GM19023 (cell line): ENCODE measurements around the gene NAA60.
"Not testable (repeated sequence)": the region's sequence is repeated elsewhere in the genome, so short reads cannot be mapped to it uniquely, and the experiment has no call there.

Experiments used
- ATAC-seq: cut with Tn5 transposase; IDR thresholded peaks from one replicate; pipeline ENCODE4 v1.9.1; 2021; ENCODE audit warnings: mild to moderate bottlenecking, moderate library complexity; ENCODE audit not compliant: unreplicated experiment

The NAA60 gene

DNA sequence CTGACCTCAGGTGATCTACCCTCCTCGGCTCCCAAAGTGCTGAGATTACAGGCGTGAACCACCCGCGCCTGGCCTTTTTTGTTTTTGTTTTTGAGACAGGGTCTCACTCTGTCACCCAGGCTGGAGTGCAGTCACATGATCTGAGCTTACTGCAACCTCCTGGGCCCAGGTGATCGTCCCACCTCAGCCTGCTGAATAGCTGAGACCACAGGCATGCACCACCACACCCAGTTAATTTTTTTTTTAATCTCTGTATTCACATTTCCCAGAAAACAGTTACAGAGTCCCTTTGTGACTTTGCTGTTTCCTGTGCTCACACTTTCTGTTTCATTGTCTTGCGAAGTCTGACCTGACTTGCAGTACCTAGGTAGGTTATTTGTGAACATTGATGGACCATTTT, 60.0 kb downstream of the NAA60 start:
- no peak for ATAC-seq

DNA sequence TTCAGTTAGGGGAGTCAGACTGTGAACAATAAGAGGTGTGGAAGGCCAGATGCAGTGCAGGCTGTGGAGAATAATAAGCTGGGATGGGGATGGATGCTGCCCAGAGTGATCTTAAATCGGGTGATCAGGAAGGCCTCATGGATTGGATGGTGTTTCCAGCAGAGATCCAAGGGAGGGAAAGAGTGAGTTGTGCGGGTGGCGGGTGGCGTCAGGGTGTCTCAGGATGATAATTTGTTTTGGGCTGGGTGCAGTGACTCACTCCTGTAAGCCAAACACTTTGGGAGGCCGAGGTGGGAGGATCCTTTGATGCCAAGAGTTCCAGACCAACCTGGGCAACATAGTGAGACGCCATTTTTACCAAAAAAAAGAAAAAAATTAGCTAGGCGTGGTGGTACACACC, 65.3 kb downstream of the NAA60 start:
- ATAC-seq: no peak

DNA sequence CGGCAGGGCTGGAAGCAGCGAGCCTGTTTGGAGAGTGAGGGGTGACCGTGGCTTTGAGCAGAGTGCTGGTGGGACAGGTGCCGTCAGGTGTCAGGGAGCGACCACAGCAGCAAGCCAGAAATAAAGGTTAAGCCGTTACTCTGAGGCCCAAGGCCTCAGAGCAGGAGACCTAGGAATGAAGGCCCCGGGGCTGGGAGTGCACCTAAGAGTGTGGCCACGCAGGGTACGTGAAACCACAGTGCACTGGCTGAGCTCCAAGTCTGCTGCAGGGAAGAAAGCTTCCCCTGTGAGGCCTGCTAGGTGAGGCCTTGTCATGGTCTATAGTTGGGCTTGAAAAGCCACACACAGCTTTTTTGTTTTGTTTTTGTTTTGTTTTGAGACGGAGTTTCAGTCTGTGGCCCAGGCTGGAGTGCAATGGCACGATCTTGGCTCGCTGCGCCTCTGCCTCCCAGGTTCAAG, 66.0 kb downstream of the NAA60 start:
- ATAC-seq: no peak

DNA sequence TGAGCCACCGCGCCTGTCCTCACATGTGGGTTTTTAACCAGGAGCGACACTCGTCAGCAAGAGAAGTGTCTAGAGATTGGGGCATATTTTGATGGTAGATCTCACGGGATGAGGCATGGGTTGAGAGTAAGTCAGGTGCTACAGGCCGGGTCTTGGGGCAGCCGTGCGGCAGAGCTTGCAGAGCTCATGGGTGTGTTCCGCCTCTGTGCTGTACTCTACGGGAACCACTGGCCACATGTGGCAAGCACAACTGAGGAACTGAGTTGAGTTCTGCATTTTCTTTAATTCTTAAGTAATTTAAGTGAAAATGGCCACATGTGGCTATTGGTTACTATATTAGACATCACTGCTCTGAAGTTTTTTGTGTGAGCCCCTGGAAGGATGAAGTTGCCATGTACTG, 66.9 kb downstream of the NAA60 start:
- ATAC-seq: no peak

DNA sequence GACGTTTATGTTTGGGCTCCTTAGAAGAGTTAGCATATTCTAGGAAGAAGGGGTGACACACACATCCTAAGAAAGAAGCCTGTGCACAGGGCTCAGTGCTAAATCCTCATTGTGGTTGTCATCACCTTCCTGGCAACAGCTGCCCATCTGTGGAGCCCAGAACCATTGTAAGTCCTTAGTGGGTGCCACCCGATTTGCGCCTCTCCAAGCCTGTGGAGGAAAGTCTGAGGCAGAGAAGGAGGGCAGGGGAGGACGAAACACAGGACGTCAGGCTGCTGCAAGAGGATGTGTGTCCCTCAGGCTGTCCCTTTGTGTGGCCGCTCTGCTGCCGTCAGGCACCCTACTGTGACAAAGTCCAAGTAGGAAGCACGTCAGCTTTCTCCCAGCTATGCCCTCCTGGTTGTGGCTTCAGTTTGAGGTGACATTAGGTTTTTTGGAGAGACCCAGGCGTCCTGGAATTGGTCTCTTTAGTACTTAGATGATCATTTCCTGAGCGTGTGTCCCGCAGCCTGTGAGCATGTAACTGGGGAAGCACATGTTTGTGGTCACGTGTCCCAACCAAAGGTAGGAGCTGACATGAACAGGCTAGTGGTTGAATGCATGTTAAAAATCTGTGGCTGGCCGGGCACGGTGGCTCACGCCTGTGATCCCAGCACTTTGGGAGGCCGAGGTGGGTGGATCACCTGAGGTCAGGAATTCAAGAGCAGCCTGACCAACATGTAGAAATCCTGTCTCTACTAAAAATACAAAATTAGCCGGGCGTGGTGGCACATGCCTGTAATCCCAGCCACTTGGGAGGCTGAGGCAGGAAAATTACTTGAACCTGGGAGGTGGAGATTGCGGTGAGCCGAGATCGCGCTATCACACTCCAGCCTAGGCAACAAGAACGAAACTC, 68.1 kb downstream of the NAA60 start:
- ATAC-seq: no peak

DNA sequence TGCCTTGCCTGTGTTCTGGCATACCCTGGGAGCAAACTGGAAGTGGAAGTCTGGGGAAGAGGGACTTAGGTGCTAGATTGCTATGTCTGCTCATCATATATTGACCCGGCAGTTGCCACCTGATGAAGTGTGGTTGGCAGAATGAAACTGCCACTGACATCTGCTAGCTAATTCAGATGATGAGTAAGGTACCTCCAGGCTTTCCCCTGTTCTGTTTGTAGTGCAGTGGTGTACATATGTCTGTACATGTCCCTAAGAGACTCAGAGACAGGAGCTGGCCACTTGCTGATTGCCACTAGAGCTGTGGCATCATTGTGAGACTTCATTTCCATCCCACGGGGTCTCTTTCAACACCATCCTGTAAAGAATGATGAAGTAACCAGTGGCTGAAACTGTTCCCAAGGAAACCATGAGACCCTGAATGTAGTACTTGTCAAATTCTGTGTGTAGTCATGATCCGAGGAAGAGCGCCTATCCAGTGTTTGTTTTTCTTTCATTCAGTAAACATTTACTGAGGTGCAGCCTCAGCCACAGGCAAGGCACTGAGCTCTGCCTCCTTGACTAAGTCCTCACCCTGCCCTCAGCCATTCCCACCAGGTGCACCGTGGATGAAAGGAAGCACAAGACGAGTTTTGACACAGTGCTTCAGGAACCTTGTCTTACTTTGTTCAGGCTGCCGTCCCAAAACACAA, 70.6 kb downstream of the NAA60 start:
- ATAC-seq: no peak

DNA sequence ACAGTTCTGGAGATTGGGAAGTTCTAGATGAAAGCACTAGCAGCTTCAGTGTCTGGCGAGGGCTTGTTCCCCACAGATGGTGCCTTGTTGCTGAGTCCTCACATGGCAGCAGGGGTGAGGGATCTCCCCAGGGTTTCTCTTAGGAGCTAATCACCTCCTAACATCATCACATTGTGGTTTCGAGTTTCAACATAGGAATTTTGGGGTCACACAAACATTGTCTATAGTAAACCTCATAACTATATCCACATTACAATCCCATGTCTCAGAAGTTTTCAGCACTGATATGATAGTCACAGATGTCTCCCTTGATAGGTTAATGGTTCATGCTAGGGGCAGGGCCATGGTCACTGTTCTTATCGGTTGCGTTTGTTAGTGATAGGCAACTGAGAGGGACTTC, 71.1 kb downstream of the NAA60 start:
- ATAC-seq: no peak

DNA sequence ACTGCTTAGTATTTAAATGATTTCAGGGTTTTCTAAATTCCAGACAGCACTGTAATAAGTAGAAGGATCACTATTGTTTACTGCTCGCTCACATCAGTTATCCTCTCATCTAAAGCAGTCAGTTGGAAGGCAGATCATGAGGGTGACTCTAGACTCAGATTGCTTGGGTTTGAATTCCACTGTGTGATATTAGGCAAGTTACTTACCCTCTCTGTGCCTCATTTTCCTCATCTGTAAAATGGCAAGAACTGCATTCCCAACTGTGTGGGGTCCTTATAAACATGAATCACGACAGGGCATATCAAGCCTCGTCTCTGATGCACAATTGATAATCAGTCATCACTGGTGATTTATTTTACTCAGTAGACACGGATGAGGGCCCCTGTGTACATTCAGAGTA, 72.4 kb downstream of the NAA60 start:
- no peak for ATAC-seq

DNA sequence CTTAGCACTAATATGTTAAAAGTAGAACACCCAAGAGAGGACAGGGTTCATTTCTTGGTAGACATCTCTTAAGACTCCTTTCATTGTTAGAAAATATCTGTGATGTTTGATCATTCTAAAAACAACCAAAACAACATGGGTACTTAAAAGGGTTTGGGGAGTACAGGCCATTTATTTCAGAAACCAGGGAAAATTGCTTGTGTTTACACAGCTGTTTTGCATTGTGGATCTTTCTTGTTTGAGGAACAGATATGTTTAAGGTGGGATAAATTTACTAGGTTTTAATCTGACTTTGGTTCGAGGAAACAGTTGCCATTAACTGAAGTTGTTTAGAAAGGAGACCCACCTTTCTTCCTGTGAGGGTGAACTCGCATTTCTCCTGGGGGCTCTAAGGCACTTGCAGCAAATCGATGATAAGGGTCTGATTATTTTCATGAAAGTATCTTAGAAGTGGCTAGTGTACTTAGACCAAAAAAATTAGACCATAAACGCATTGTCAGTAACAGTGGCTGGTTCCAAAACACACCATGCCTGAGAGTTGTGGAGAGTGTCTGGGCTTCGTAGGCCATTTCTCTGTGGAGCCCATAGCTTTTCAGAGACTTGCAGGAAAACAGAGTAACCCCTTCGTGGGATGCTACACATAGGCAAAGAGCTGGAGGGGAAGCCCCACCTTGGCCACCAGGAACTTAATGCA, 75.0 kb downstream of the NAA60 start:
- no peak for ATAC-seq

DNA sequence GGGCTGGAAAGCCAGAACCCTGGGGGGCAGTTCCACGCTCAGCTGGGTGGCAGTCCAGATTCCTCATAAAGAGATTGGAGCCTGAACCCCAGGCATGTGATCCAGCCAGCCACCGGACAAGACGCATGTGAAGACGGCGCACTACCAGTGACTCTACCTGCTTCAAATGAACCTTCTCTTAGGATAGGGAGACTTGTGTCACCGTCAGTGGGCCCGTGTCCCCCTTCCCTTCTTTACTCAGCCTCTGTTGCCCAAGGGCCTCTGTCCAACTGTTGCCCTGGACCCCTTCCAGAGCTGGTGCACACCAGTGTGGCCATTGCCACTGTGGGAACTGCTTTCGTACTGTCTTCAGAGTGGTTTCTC, 75.5 kb downstream of the NAA60 start:
- ATAC-seq: no peak

DNA sequence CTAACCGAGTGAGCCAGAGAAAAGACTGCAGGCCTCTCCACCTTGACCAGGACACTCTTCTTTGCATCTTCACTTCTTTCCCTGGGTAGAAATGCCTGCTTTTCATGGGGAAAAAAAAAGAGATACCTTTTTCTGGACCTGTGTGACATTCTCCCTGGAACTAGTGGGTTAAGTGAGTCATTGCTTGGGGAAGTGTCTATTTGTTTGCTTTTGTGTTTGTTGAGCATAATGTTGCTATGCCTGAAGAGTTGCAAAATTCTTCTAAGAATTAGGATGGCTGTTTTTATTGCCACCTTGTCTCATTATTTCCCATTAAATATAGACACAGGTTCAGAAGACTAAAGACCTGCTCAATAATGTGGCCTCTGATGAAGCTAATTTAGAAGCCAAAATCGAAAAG, 76.1 kb downstream of the NAA60 start:
- no peak for ATAC-seq

DNA sequence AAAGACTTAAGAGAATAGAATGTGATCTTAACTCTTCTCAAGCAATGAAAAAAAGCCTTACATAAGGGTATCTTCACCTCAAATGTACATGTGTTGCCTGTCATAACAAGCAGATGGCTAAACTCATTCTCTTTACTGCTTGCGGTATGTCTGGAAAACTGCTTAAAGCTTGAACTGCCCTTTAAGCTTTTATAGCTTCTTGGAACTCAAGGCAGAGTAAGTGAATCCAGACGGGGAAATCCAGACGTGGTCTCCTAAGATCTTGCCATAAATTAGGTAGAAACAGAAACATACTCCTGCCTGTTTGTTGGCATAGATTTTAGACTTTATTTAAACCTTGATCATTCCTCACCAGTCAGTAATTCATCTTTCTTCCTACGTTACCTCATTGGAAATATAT, 76.9 kb downstream of the NAA60 start:
- no peak for ATAC-seq

DNA sequence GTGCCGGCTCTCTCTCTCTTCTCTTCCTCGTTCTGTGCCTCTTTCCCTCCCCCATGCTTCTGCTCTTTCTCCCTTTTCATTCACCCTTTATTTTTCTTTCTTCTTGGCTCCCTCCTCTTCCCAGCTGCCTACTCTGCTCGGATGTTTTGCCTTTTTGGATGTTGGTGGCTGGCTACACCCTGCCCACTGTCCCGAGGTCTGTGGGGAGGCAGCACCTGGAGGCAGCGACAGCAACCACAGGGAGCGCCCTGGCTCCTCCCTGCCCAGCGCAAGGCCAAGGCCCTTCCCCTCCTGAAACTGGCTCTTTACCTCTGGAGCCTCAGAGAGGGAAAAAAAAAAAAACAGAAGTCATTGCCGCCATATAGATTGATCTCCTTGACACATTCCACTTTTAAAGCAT, 77.4 kb downstream of the NAA60 start:
- no peak for ATAC-seq

DNA sequence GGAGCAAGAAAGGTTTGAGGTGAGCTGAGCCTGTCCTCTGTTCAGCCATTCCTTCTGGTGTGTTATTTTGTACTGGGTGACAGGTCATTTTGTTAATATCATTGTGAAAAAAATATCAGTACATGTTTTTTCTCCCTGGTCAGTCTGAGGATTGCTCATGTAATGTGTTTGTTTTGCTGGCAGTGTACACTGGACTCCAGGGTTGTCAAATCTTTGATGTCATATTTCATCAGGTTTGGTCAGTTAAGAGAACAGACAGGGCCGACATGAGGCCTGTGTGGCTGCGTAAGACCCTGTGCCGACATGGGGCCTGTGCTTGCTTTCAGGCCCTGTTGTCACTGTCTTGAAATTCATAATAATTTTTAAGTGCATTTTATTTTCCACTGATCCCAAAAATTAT, 79.8 kb downstream of the NAA60 start:
- no peak for ATAC-seq

DNA sequence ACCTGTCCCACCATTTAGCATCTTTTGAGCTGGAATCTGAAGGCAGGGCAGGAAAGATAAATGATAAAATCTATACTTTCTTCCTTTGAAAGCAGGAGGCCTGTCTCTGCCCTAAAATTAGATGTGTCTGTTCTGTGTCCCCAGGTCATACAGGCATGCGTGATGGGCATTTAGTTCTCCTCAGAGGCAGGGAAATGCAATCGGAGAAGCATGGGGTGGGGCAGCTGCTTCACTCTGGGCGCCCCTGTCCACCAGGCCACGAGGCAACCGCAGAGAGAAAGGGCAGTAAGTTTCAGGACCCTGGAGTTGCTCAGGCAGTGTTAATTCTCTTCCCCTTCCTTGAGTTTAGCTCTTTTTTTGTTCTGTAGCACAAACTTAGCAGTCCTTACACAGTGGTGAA, 82.5 kb downstream of the NAA60 start:
- no peak for ATAC-seq

DNA sequence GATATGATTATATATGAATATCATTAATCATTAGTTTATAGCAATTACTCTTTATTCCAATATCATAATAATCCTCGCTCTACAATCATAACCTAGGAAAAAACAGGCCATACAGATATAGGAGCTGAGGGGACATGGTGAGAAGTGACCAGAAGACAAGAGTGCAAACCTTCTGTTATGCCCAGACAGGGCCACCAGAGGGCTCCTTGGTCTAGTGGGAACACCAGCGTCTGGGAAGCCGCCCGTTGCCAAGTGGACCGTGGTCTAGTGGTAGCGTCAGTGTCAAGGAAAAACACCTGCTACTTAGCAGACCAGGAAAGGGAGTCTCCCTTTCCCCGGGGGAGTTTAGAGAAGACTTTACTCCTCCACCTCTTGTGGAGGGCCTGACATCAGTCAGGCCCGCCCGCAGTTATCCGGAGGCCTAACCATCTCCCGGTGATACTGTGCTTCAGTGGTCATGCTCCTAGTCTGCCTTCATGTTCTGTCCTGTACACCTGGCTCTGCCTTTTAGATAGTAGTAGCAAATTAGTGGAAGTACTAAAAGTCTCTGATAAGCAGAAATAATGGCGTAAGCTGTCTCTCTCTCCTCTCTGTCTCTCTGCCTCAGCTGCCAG, 83.8 kb downstream of the NAA60 start:
- ATAC-seq: not testable (repeated sequence)

DNA sequence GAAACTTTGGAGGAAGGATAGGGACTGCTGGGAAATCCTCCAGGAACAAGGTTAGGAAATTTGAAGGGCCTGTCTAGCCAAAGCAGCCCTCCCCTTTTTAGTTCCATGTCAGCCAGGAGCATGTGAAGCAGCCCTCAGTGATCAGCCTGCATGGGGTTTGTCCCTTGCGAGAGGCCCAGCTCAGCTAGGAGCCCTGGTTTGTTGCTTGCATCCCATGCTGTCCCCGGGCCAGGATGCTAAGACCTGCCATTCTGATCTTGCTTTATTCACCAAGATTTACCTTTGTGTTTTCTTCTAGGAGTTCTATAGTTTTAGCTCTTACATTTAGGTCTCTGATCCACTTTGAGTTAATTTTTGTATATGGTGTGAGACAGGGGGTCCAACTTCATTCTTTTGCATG, 84.9 kb downstream of the NAA60 start:
- no peak for ATAC-seq

DNA sequence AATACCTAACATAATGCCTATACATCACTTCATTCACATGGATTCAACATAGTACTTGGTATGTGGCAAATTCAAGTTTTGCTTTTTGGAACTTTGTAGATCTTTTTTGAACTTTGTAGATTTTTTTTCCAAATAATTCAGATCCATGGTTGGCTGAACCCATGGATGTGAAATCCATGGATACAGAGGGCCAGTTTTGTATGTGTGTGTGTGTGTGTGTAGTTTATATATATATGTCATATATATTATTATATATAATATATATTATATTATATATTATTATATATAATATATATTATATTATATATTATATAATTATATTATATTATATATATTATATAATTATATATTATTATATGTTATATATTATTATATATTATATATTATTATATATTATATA, 85.7 kb downstream of the NAA60 start:
- no peak for ATAC-seq

DNA sequence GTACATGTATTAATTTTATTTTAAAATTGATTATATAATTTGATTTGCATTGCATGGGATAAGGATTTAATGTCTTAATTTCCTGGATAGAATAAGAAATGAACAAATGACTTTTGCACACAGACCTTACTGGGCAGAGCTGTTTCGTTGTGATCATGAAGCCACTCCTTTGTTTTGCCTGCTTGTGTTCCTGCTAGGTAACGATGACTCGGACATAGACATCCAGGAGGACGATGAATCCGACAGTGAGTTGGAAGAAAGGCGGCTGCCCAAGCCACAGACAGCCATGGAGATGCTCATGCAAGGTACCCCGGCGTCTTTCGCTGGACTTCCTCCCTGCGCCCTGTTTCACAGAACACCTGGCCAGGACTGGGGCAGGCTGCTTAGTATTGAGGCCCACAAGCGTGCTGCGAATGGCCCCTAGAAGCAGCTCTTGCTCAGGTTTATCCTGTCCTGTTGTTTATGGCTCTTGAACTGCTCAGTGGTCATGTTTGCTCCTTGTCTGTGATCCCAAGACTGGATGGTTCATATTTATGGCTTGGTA, 87.0 kb downstream of the NAA60 start:
- no peak for ATAC-seq

DNA sequence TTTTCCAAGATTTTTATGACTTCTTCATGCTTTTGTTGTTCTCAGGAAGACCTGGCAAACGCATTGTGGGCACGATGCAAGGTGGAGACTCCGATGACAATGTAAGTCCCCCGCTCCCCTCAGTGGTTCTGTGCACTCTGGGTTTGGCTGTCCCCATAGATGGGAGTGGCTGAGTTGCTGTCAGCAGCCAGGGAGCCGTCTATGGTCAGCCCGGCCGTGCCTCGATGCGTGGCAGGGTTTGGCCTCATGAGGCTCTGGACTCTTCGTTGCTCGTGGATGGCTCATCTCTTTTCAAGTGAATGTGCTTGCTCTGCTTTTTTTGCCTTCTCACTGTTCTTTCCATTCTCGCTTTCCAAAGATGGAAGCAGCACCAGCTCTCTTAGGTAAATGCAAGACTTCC, 89.3 kb downstream of the NAA60 start:
- ATAC-seq: no peak

DNA sequence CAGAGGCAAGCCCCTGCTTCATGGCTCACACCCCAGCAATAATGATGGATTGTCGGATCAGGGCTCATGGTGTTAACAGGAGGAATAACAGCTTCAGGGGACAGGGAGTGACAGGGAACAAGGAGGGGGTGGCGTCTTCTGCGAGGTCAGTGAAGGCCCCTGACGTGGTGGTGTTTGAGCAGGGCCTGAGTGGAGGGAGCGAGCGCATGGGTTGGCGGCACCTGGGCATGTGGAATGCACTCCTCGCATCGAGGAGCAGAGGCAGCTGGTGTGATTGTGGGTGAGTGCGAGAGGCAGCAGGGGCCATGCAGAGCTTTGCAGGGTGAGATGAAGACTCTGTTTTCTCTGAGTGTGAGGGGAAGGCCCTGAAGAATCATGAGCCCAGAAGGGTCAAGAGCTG, 90.6 kb downstream of the NAA60 start:
- ATAC-seq: no peak
